ENCODE results near the gene NRIP2.

GRCh38 chr12:2805143-2805520, 29.7 kb downstream of the NRIP2 start:
- TF ChIP-seq POLR2AphosphoS5 (IDR thresholded peaks at IDR 0.05; ENCODE audit: low read depth, low read length), result no peak
- no peak for TF ChIP-seq POLR2A (IDR thresholded peaks at IDR 0.05; ENCODE audit: low read depth, low read length)

Measured in GM12892 (cell line).